ENCODE measurements around the gene C11orf68.

Gene C11orf68

DNA sequence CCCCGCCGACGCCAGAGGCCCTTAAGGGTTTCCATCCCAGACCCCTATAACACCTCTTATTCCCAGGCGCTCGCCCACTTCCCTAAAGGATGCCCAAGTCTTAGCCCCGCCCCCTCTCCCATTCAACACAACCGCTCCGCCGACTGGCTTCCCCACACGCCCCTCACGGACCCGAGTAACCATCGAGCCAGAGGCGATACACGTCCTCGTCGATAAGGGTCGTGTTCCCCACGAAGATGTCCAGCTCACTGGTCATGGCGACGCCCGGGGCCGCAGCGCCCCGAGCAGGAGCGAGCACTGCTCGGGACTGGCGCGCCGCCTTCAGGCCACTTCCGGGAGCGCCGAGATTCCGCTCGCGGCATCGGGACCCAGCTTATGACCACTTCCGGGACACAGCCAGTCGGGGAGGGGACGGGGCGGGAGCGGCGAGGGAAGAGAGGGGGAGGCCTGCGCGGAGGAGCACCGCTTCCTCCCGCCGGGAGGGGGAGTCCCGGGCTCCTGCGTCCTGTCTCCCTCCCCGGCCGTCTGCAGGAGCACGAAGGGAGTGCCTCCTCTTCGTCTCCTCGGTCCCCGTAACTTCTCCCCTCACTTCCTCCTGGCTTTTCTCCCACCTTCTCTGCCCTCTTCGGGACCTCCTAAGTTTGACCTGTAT, 30.6 kb downstream of the C11orf68 start, which contains the start of gene FIBP:
FIBP (minus strand) TSS at position 309 of the 652 bp plus-strand sequence; CDS start at position 256, 53 bp downstream.
- DNase-seq, result peak; percentile 96

DNA sequence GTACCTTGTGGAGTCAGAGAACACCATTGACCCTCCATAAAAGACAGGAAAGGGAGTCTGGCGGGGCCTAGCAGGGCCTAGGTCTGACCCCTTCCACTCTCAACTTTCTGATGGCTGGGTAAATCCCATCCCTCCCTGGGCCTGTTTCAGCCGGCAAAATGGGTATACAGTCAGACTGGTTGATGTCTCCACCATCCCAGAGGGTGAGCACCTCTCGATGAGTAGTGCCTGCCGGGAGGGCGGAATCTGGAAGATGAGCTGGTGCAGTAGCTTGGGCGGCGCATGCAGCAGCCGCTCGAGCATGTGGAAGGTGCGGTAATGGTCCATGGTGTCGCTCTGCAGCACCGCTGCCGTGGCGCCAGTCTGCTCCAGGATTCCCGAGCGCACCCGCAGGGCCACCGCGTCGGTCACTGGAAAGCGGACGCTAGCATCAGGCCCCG, 31.1 kb downstream of the C11orf68 start:
- no peak for DNase-seq

DNA sequence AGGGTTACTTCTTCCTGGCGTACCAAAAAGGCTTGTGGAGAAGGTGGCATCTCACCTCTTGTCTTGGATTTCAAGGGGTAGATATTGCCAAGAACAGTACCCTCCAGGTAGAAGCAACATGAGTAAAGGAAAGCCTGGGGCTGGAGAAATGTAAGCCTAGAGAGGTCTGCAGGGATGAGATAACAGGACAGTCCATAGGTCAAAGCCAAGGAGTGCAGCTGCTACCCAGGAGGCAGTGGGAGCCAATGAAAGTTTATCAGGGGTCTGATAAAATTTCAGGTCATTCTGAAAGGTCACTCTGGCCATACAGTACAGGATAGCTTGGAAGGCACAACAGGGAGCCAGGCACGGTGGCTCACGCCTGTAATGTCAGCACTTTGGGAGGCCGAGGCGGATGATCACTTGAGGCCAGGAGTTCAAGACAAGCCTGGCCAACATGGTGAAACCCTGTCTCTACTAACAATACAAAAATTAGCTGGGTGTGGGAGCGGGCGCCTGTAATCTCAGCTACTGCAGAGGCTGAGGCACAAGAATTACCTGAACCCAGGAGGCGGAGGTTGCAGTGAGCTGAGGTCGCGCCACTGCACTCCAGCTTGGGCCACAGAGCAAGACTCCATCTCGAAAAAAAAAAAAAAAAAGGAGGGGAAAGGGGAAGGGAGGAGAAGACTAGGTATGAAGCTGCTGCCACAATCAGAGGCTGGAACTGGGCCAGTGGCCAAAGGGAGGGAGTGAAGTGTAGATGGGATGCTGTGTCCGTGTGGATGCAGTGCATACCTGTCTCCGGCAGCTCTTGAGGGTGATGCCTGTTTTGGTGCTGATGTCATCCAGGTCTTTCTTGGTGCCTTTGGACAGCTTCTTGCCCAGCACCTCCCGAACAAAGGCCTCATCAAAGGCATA, 31.8 kb downstream of the C11orf68 start:
- no peak for DNase-seq

DNA sequence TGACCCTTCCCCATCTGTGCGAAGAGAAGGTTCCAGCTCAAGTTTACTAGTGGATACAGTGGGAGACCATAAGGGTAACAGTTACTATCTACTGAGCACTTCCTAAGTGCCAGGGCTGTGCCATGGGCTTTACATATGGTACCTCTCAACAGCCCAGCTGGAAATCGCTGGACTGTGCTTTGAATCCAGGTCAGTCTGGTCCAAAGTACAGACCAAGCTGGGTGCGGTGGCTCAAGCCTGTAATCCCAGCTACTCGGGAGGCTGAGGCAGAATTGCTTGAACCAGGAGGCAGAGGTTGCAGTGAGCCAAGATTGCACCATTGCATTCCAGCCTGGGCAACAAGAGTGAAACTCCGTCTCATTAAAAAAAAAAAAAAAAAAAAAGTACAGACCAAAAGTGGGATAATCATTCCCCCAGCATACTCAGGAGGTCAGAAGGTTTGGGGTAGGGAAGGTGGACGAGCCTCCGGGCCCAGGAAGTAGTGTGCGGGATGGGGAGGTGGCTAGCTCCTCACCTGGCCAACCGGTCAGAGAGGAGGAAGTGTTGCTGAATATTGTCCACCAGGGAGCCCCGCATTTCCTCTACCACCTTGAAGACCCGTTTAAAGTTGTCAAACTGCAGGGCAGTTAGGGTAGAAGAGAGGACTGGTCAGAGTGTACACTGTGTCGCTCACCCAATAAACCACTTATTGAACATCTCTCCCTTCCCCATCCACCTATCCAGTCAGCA, 32.9 kb downstream of the C11orf68 start:
- DNase-seq, result no peak

DNA sequence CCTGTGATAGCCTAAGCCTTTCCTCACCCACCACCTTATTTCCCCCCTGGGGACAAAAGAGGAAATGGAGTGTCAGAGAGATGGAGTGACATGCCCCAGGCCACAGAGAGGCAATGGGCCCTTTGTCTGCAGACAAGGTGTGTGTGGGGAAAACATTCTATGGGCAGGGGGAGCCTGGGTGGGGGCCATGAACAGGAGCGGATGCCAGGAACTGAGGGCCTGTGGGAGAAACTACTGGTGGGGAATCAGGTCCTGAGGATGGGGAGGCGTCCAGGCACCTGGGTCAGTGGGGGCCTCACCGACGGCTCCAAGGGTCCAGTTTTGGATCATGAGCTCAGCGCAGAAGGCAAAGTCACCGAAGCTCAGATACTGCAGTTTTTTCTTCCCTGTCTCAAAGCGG, 33.6 kb downstream of the C11orf68 start:
- DNase-seq, result no peak

DNA sequence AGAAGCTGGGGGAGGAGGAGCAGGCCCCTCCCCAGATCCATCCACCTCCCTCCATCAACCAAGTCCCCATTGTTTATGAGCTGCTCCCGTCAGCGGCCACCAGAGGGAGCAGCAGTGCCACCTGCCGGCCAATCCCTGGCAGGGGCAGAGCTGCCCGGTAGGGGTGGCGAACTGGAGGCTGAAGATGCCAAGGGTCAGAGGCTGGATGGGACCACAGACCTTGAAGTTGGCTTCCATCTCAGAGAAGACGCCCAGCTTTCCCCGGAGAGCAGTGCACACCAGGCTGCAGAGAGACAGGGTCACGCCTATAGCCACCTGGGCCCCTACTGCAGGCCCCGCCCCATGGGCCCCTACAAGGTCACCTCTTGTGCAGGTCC, 34.2 kb downstream of the C11orf68 start:
- peak; percentile 74 for DNase-seq

DNA sequence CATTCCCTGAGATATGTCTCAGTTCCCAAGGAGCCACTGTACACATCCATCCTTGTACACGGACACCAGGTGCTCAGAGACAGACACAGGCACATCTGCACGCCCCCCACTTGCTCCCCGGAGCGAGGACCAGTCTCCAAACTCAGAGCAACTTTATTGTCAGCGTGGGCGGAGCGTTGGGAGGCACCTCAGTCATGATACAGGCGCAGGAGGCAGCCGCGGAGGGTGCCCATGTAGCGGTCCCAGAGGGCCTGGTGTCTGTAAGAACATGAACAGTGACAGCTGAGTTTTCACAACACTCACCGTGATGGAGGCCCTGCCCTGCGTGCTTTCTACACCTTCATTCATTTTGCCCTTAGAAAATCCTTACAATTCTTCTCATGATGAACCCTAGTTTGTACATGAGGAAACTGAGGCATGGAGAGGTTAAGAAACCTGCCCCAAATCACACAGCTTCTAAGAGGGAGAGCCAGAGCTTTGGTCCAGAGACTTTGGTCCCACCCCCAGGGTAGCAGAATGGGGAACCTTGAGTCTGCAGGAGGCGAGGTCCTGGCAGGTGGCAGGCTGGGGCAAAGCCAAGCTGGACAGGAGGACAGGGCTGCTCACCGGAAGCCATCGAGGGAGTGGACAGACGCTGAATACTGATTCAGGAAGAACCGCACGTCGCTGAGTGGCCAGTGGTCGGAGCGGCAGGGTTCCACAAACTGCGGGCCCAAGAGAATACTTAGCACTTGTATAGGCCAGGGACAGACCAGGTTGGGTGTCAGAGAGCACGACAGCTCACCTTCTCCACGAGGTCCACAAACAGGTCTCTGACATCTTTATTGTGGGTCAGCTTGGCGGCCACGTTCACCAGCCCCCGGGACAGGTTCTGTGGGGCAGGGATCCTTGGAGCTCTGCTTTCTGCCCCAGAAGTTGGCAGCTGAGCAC, 34.8 kb downstream of the C11orf68 start:
- DNase-seq, result no peak

DNA sequence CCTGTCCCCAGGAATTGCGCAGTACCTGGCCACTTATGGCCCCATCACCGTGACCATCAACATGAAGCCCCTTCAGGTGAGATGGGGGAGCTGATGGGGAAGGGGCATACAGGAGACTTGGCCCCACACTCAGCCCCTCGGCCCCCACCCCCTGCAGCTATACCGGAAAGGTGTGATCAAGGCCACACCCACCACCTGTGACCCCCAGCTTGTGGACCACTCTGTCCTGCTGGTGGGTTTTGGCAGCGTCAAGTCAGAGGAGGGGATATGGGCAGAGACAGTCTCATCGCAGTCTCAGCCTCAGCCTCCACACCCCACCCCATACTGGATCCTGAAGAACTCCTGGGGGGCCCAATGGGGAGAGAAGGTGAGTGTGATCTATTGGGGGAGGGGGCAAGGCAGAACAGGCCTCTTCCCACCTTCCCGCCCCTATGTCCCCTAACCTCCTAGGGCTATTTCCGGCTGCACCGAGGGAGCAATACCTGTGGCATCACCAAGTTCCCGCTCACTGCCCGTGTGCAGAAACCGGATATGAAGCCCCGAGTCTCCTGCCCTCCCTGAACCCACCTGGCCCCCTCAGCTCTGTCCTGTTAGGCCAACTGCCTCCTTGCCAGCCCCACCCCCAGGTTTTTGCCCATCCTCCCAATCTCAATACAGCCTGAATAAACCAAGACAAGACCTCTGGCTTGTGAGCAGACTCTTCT, 35.7 kb downstream of the C11orf68 start:
- no peak for DNase-seq

DNA sequence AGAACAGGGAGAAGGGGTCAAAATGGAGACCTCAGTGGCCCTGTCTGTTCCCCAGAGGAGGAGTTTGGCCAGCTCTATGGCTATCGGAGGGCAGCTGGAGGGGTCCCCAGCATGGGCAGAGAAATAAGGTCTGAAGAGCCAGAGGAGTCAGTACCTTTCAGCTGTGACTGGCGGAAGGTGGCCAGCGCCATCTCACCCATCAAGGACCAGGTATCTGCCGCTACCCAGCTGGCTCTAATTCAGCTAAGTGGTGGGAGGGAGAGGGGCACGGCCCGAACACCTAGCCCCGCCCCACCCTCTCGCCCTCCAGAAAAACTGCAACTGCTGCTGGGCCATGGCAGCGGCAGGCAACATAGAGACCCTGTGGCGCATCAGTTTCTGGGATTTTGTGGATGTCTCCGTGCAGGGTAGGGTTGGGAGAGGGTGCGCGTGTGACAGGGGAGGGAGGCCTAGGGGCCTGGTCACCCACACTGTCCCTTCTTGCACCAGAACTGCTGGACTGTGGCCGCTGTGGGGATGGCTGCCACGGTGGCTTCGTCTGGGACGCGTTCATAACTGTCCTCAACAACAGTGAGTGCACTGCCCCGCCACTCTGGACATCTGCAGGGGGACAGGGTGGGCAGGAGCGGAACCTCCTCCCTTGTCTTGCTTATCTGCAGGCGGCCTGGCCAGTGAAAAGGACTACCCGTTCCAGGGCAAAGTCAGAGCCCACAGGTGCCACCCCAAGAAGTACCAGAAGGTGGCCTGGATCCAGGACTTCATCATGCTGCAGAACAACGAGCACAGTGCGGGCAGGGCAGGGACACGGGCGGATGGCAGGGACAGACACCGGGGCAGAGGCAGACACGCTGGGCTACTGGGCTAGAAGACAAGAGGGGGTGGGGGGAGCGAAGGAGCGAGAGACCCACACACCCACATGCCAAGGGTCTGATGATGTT, 36.5 kb downstream of the C11orf68 start:
- DNase-seq, result no peak

DNA sequence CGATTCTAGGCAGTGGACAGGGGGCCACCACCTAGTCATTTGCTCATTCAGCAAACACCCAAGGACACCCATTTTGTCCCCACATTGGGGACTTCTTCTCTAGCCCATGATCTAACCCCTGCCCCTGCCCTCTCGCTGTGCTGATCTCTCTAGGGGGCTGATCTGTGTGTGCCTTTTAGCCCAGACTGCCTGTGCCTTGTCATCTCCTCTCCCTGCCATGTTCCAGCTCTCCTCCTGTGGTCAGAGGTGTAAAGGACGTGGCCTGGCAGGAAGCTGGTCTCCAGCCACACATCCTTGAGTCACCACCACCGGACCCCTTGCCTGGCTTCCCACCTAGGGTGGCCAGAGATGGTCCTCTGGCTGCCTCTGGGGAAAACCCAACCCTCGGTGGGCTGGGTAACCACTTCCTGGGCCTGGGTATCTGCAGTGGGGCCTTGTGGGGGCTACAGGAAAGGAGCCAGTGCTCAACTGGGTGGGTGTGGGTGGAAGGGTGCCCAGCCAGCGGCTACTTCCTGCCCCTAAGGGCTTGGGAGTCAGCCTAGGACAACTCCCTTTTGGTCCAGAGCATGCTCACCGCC, 37.9 kb downstream of the C11orf68 start:
- no peak for DNase-seq

DNA sequence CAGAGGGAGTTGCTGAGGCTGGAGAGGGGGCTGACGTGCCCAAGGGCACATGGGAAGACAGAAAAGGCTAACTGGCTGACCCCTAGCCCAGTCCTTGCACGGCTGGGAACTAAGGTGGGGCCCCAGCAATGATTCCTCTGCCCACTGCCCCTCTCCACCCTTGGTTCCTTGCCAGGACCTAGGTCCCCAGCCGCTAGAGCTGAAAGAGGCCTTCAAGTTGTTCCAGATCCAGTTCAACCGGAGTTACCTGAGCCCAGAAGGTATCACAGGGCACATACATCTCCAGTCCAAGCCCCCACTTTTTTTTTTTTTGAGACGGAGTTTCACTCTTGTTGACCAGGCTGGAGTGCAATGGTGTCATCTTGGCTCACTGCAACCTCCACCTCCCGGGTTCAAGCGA, 38.8 kb downstream of the C11orf68 start:
- no peak for DNase-seq

DNA sequence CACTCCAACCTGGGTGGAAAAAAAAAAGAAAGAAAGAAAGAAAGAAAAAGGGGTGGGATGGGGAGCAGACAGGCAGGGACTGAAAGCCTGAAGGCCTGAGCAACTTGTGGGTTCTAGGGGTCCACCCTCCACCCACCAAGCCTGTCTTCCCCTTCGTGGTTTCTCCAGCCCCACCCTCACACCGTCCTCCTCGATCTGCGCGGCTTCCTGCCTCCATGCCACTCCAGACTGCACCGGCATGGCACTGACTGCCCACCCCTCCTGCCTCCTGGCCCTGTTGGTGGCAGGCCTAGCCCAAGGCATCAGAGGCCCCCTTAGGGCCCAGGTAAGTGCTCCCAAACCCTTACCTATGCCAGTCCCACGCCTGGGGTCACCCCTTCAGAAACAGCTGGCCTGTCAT, 39.2 kb downstream of the C11orf68 start, which contains the start of gene CTSW:
CTSW (plus strand) TSS at position 221 of the 400 bp plus-strand sequence; CDS start at position 239, 18 bp downstream.
- DNase-seq, result no peak

DNA sequence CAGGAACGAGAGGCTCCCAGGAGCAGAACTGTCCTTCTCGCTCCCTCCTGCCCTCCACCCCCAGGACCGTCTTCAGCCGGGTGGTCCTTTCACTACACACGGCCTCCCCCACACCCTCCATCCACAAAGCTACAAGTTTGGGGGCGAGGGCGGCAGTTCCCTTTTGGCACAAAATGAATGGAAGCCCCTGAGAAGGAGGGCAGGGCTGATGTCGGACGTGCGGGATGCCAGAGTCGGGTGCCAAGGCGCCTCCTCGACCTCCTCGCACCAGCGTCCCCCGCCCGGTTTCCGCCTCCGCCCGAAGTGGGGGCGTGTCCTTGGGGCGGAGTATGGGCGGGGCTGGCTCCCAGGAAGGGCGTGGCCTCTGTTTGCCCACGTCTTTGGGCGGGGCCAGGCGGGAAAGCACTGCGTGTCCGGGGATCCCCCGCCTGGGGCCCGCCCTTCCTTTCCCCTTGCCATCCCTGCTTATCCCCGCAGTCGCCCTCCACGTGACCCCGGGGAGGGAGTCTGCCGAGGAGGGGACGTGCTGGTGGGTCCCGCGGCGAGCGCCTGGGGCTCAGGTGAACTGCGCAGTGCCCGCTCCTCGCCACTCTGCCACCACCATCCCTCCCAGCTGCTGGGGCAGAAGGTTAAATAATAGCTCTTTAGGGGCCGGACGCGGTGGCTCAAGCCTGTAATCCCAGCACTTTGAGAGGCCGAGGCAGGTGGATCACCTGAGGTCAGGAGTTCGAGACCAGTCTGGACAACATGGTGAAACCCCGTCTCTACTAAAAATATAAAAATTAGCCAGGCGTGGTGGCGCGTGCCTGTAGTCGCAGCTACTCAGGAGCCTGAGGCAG, 45.3 kb downstream of the C11orf68 start:
- DNase-seq, result peak; percentile 87

DNA sequence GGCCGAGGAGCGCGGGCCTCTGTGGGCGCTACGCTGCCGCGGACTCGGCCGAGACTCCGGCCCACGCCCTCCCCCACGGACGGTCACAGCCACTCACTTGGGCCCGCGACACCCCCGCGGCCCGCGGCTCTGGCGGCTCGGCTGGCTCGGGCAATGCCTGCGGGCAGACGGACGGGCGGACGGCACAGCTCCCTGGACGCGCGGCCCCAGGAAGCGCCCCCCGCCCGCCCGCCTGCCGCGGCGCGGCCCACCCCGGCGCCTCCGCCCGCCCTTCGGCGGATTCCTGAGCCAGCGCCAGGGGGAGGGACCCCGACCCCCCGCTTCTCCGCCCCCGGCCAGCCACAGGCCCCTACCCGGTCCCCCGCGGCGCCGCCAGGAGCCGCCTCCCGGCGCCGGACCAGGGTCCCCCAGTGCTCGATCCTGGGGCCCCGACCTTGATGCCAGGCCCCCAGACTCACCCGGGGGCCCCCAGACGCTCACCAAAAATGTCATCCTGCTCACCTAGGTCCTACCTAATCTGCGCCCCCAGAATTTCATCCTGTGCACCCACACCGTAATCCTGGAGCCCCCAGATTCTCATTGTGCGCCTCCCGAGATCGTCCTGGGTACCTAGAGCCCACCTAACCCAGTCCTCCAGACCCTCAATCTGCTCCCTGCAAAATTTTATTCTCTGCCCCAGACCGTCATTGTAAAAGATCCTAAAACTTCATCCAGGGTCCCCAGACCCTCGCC, 46.1 kb downstream of the C11orf68 start, which contains the start of gene EFEMP2:
EFEMP2 (minus strand) TSS at position 215 of the 732 bp plus-strand sequence. CDS start 446 bp downstream, outside the sequence.
- no peak for DNase-seq

DNA sequence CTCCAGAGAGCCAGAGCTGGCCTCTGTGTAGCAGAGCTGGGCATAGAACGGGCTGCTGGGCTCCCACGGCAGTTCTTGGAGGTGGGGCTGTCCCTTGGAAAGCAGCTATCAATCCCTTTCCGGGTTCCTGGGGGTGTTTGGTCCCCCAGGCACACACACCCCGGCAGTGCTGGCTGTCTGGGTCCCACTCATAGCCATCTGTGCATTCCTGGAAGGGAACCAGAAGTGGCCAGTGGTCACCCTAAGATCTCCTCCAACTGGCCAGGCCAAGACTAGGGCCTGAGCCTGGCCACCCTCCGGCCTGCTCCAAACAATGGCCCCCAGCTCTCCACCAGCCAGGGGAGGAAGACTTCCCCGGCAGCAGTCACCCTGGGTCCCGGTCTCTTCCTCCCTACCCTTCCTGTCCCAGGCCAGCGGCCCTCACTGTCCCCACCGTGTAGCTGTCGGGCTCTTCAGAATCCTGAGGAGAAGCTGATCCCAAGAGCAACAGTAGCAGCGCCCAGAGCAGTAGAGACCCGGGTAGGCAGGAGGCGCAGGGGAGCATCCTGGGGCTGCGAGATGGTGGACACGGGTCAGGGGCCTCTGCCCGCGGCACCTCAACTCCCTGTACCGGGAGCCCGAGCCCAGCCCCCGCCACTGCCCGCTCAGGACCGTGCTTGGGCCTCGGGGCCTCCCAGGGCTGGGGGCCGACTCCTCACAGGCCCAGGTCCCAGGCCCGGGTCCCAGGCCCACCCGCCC, 46.9 kb downstream of the C11orf68 start:
- DNase-seq, result no peak

DNA sequence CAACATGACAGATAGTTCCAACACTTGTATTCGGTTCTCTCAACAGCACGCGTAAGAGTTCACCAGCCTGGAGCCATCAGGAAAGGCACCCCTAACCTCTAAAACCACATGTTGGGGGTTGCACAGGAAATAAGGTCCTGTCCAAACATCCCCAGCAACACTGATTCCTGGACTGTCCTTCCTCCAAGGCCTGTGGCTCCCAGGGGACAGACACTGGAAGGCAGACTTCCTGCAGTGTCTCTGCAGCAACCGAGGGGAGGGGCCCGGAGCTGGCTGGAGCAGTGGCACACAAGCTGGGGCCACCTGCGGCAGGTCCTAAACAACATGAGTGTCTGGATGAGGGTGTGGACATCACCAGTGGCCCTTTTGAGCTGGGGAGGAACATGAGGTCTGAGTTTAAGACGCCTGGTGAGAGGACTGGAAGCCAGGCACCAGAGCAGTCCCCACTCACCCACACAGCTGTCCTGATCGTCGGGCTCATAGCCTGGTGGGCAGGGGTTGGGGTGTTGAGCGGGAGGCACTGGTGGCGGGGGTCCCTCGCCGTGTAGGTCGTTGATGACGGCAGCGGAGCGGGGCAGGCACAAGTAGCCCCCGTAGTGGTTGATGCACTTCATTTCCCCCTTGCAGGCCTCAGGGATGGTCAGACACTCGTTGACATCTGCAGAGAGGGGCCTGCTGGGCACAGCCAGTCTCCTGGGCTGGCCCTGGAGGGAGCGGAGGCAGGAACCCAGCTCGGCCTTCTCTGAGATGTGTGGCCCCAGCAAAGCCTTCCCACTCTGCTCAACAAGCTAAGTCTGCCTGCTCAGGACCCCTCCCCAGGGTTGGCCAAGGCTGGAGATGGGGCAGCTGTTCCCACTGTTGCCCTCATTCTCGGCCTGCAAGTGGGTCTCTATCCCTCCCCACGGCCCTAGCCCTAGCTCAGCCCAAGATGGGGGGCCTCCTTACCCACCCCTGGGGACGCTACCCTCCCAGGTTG, 47.9 kb downstream of the C11orf68 start:
- no peak for DNase-seq

Measured in stimulated activated naive CD4-positive, alpha-beta T cell treated with Interleukin-2 at 50 U/mL for 16 hours (primary cell).